Activated CD8-positive, alpha-beta memory T cell treated with anti-CD3 and anti-CD28 coated beads, Interleukin-2, amount 50 U/mL, for 1 hour (primary cell): ENCODE results near the gene UBE2I.
"Not testable (repeated sequence)": the region's sequence is repeated elsewhere in the genome, so short reads cannot be mapped to it uniquely, and the experiment has no call there.

Source experiments
- DNase-seq: peaks from one replicate; pipeline ENCODE4 v3.0.0-alpha.2; 2020; ENCODE audit errors: extremely low read depth

Gene UBE2I

GRCh38 chr16:1277617-1278282, 31.7 kb upstream of the UBE2I start:
- no peak for DNase-seq

GRCh38 chr16:1278477-1278876, 31.0 kb upstream of the UBE2I start:
- DNase-seq: no peak

- no peak for DNase-seq
Measured at GRCh38 chr16:1279081-1279944, 30.1 kb upstream of the UBE2I start.

- no peak for DNase-seq
Measured at GRCh38 chr16:1279945-1280589, 29.4 kb upstream of the UBE2I start.

- DNase-seq: no peak
Measured at GRCh38 chr16:1280783-1281182, 28.7 kb upstream of the UBE2I start.

- DNase-seq: no peak
Measured at GRCh38 chr16:1281517-1281916, 27.9 kb upstream of the UBE2I start.

GRCh38 chr16:1282324-1282973, 27.0 kb upstream of the UBE2I start:
- no peak for DNase-seq

- no peak for DNase-seq
Measured at GRCh38 chr16:1283296-1283695, 26.1 kb upstream of the UBE2I start.

GRCh38 chr16:1283996-1284616, 25.3 kb upstream of the UBE2I start:
- DNase-seq: no peak

- no peak for DNase-seq
Measured at GRCh38 chr16:1285669-1286512, 23.5 kb upstream of the UBE2I start.

GRCh38 chr16:1286513-1287094, 22.8 kb upstream of the UBE2I start:
- DNase-seq: no peak

- no peak for DNase-seq
Measured at GRCh38 chr16:1287982-1288670, 21.3 kb upstream of the UBE2I start.

- DNase-seq: no peak
Measured at GRCh38 chr16:1288813-1289476, 20.5 kb upstream of the UBE2I start.

- DNase-seq: no peak
Measured at GRCh38 chr16:1289477-1289866, 20.0 kb upstream of the UBE2I start.

GRCh38 chr16:1290063-1290501, 19.4 kb upstream of the UBE2I start:
- no peak for DNase-seq

- DNase-seq: no peak
Measured at GRCh38 chr16:1290860-1291575, 18.4 kb upstream of the UBE2I start.

- DNase-seq: no peak
Measured at GRCh38 chr16:1291576-1291974, 17.9 kb upstream of the UBE2I start.

GRCh38 chr16:1292208-1292607, 17.2 kb upstream of the UBE2I start:
- not testable (repeated sequence) for DNase-seq

- DNase-seq: not testable (repeated sequence)
Measured at GRCh38 chr16:1292808-1293207, 16.6 kb upstream of the UBE2I start.
